ENCODE results near the gene RCAN3. TPM values are rescaled to one million over a fixed set of nuclear protein-coding genes. Genes with fewer than 3 reads are reported as not detected.

RCAN3 gene
- total and polyA plus RNA-seq, 9 of the 15 experiments (the other 6 are each of a cell fraction or from before 2014, with no cell fraction given) = 0.10 to 1.4 (median 0.43) TPM

DNA sequence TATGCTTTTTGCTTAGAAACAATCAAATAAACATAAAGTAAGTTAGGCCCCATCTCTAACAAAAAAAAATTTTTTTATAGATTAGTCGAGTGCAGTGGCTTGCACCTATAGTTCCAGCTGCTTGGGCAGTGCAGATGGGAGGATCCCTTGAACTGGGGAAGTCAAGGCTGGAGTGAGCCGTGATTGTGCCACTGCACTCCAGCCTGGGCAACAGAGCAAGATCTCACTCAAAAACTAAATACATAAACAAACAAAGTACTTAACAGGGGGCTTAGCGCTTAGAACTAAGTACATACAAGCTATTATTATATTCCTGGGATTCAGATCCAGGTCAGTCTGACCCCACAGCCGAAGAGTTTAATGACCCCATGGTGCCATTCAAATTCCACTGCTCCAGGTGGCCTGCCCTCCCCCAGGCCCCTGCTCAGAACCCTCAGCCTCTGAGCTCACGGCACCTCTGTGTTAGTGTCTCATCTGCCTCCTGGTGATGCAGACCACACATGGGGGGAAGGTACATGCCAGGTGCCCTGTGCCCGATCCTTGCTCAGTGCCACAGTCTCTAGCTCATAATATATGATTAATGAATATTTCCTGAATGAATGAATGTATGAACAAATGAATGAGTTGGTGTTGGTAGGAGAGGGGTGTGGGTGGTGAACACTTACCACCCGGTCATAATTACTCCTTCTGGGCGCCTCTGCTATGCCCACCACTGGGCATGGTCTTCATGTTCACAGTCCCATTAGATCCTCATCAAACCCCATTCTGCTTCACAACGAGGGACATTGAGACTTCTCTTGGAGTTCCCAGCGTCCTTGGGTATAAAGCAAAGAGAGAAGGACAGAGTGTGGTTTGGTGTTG lies 67.9 kb downstream of the RCAN3 start:
- Histone ChIP-seq H3K4me2 (ENCODE audit: insufficient read depth, low read length) (no peak overlapping the region), H3K36me3 (ENCODE audit: control insufficient read depth, insufficient read depth, low read length) (no peaks in the 10 kb centered on the region), H3K9me3 (replicated peaks; ENCODE audit: control insufficient read depth, insufficient read depth, low read depth, low read length) (no peaks in the 10 kb centered on the region), H3K9me1 (ENCODE audit: control insufficient read depth, insufficient read depth, low read length) (no peaks in the 10 kb centered on the region), H3K4me3 (no peak overlapping the region), H3K9ac (ENCODE audit: insufficient read depth in 1 of 2, low read depth in 2 of 2, low read length in 2 of 2) (no peak overlapping the region), H3K27ac (ENCODE audit: extremely low read depth, low read depth, low read length) (no peak overlapping the region), H3K27me3 (ENCODE audit: control insufficient read depth in 2 of 2, insufficient read depth in 2 of 2, low read length in 2 of 2) (peaks cover 40 to 74% of the 10 kb centered on the region in 2 experiments), H3K79me2 (ENCODE audit: control insufficient read depth, insufficient read depth, low read length) (no peaks in the 10 kb centered on the region), H3K4me1 (replicated peaks in 1 of 2; ENCODE audit: control insufficient read depth in 2 of 2, insufficient read depth in 2 of 2, low read length in 2 of 2) (peaks cover 0 to 5% of the 10 kb centered on the region in 2 experiments; a peak in 1 of 5 replicates), H2AFZ (ENCODE audit: low read depth, low read length) (no peak overlapping the region), H4K20me1 (replicated peaks; ENCODE audit: control insufficient read depth, insufficient read depth, low read length) (no peaks in the 10 kb centered on the region)
- 4% methylated on average over 10 of the region's 10 CpGs for WGBS (ENCODE audit: insufficient coverage, low coverage, missing lambda C conversion rate)
- ATAC-seq (no peak), FAIRE-seq (no peak), DNase-seq (ENCODE audit: extremely low read depth in 1 of 4, low spot score in 3 of 4) (no peak)
- ChIA-PET POLR2A (no interaction called here), CTCF (ENCODE audit: low intra/inter-chr PET ratio) (no interaction called here)
- intact Hi-C loops (cut with micrococcal nuclease) = no loop called here
- in situ Hi-C loops (cut with MboI) = no loop called here
- no TSS peak for BruUV-seq (replicated peaks)
- 0 out of 2 replicates have a peak, but pooled peaks have one; percentile 70 for TF ChIP-seq ZNF24 (IDR thresholded peaks at IDR 0.05)
- TF ChIP-seq, protein P1, sequence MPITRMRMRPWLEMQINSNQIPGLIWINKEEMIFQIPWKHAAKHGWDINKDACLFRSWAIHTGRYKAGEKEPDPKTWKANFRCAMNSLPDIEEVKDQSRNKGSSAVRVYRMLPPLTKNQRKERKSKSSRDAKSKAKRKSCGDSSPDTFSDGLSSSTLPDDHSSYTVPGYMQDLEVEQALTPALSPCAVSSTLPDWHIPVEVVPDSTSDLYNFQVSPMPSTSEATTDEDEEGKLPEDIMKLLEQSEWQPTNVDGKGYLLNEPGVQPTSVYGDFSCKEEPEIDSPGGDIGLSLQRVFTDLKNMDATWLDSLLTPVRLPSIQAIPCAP (CRISPR knock-in tag; IDR thresholded peaks at IDR 0.05; ENCODE audit: borderline replicate concordance) = no peak
- 0 out of 2 replicates have a peak, but pooled peaks have one; percentile 33 for TF ChIP-seq NR2C2 (CRISPR knock-in tag; IDR thresholded peaks at IDR 0.05)
- TF ChIP-seq NR2C2 (tag; IDR thresholded peaks at IDR 0.05) = no peak

Measured in K562 (cell line).